IMR-90 (cell line): ENCODE results near the gene ADD2. TPM values are rescaled to one million over a fixed set of nuclear protein-coding genes. Genes with fewer than 3 reads are reported as not detected.

Experiments
- ATAC-seq: fragments of 200-7000 bp; cut with Tn5 transposase; 2 replicates; pipeline ENCODE4 v1.9.1; 2020; ENCODE audit warnings: low read depth, mild to moderate bottlenecking, moderate library complexity
- BruUV-seq: library from RNA; stranded (reverse); fragments of 400-500 nt; replicated peaks from 2 replicates; lab custom pipeline; 2021; lab: Mats Ljungman, UMichigan
- CTCF ChIA-PET: fragments of 300-600 bp; formaldehyde crosslinking; extraction: SDS; loops from one replicate; lab custom pipeline; 2021; ENCODE audit warnings: antibody characterized with exemption; lab: Yijun Ruan, JAX
- POLR2A ChIA-PET: fragments of 300-600 bp; sonication (Branson Sonifier 250); formaldehyde crosslinking; loops from one replicate; lab custom pipeline; 2022; ENCODE audit warnings: antibody characterized with exemption; ENCODE audit not compliant: unreplicated experiment; lab: Charles Lee
- DNase-seq: peaks from one replicate; pipeline ENCODE4 v3.0.0; 2013
- H2AFZ ChIP-seq: replicated peaks from 2 replicates; pipeline ENCODE3; 2013; ENCODE audit warnings: low read length, mild to moderate bottlenecking; ENCODE audit not compliant: poor library complexity
- H2AK5ac ChIP-seq: 2 replicates; pipeline ENCODE4 v1.6.1; 2013; ENCODE audit warnings: low read depth, low read length, inconsistent platforms
- H2AK9ac ChIP-seq: replicated peaks from 2 replicates; pipeline ENCODE3; 2013; ENCODE audit warnings: mild to moderate bottlenecking, low read depth, low read length, moderate library complexity; ENCODE audit not compliant: poor library complexity
- H2BK120ac ChIP-seq: 2 replicates; pipeline ENCODE4 v1.6.1; 2013; ENCODE audit warnings: low read depth, low read length, inconsistent platforms
- H2BK15ac ChIP-seq: 3 replicates; pipeline ENCODE4 v1.6.1; 2013; ENCODE audit warnings: low read depth, low read length, inconsistent platforms
- H2BK20ac ChIP-seq: 2 replicates; pipeline ENCODE4 v1.6.1; 2013; ENCODE audit warnings: low read depth, mild to moderate bottlenecking, inconsistent platforms, low read length, moderate library complexity
- H2BK5ac ChIP-seq: 2 replicates; pipeline ENCODE4 v1.6.1; 2013; ENCODE audit warnings: mild to moderate bottlenecking, low read depth, low read length, inconsistent platforms; ENCODE audit not compliant: poor library complexity, severe bottlenecking
- H3K14ac ChIP-seq: replicated peaks from 2 replicates; pipeline ENCODE4 v1.6.1; 2013; ENCODE audit warnings: low read depth, low read length, inconsistent platforms
- H3K18ac ChIP-seq: 2 replicates; pipeline ENCODE4 v1.6.1; 2013; ENCODE audit warnings: low read depth, low read length, control low read depth
- H3K23ac ChIP-seq: 2 replicates; pipeline ENCODE4 v1.6.1; 2013; ENCODE audit warnings: low read depth, low read length, inconsistent platforms
- H3K27ac ChIP-seq: 2 replicates; pipeline ENCODE4 v1.5.1; 2013; ENCODE audit warnings: mild to moderate bottlenecking, control low read depth, low read length; ENCODE audit not compliant: insufficient read depth
- H3K27me3 ChIP-seq: 2 replicates; pipeline ENCODE4 v1.6.1; 2013; ENCODE audit warnings: low read length; ENCODE audit not compliant: control insufficient read depth, insufficient read depth
- H3K36me3 ChIP-seq: 2 replicates; pipeline ENCODE4 v1.6.1; 2013; ENCODE audit warnings: low read length, mixed read lengths; ENCODE audit not compliant: control insufficient read depth, insufficient read depth
- H3K4ac ChIP-seq: 2 replicates; pipeline ENCODE4 v1.6.1; 2013; ENCODE audit warnings: low read depth, low read length, inconsistent platforms
- H3K4me1 ChIP-seq: 2 replicates; pipeline ENCODE4 v1.6.1; 2013; ENCODE audit warnings: low read length, mixed read lengths; ENCODE audit not compliant: control insufficient read depth, insufficient read depth
- H3K4me2 ChIP-seq: 2 replicates; pipeline ENCODE4 v1.6.1; 2013; ENCODE audit warnings: low read depth, mild to moderate bottlenecking, control low read depth, low read length, moderate library complexity
- H3K4me3 ChIP-seq: 2 replicates; pipeline ENCODE4 v1.5.1; 2013; ENCODE audit warnings: low read depth, mild to moderate bottlenecking, control low read depth, low read length, moderate library complexity; ENCODE audit not compliant: insufficient read depth
- H3K56ac ChIP-seq: 2 replicates; pipeline ENCODE4 v1.6.1; 2013; ENCODE audit warnings: low read length, inconsistent platforms; ENCODE audit not compliant: insufficient read depth; ENCODE audit errors: extremely low read depth
- H3K79me1 ChIP-seq, 2 experiments: 2 replicates each; pipeline ENCODE4 v1.6.1; 2013; ENCODE audit warnings: low read length in 2 of 2, inconsistent platforms in 1 of 2, low read depth in 1 of 2
- H3K9ac ChIP-seq: 2 replicates; pipeline ENCODE4 v1.6.1; 2013; ENCODE audit warnings: low read depth, low read length, control low read depth
- H3K9me1 ChIP-seq: 2 replicates; pipeline ENCODE4 v1.6.1; 2013; ENCODE audit warnings: low read length, inconsistent platforms; ENCODE audit not compliant: insufficient read depth
- H3K9me3 ChIP-seq: 2 replicates; pipeline ENCODE4 v1.6.1; 2013; ENCODE audit warnings: low read length; ENCODE audit not compliant: control insufficient read depth, insufficient read depth
- H4K20me1 ChIP-seq: 2 replicates; pipeline ENCODE4 v1.6.1; 2013; ENCODE audit warnings: low read length, inconsistent platforms; ENCODE audit not compliant: insufficient read depth
- H4K5ac ChIP-seq: 2 replicates; pipeline ENCODE4 v1.6.1; 2013; ENCODE audit warnings: mild to moderate bottlenecking, low read depth, low read length, control low read depth
- H4K8ac ChIP-seq, 2 experiments: 2 replicates each; pipeline ENCODE4 v1.6.1; 2013; ENCODE audit warnings: low read depth in 2 of 2, low read length in 2 of 2, control low read depth in 1 of 2, inconsistent platforms in 1 of 2
- H4K91ac ChIP-seq: 2 replicates; pipeline ENCODE4 v1.6.1; 2013; ENCODE audit warnings: low read depth, low read length, inconsistent platforms; ENCODE audit not compliant: insufficient read depth
- CEBPB ChIP-seq: IDR thresholded peaks from 2 replicates; pipeline ENCODE4 v1.6.1; 2012; ENCODE audit warnings: low read depth, low read length, improper control_type of control experiment
- CHD1 ChIP-seq: IDR thresholded peaks from 2 replicates; pipeline ENCODE4 v1.6.1; 2012; ENCODE audit warnings: low read depth, low read length, improper control_type of control experiment
- CTCF ChIP-seq: conservative IDR thresholded peaks from 2 replicates; pipeline ENCODE4 v1.5.1; 2012; ENCODE audit warnings: mild to moderate bottlenecking, low read depth, low read length, improper control_type of control experiment
- FOS ChIP-seq: fragments of 150-350 bp; IDR thresholded peaks from 2 replicates; pipeline ENCODE4 v1.6.1; 2016; ENCODE audit warnings: low read depth, low read length
- MAFK ChIP-seq: IDR thresholded peaks from 2 replicates; pipeline ENCODE4 v1.6.1; 2012; ENCODE audit warnings: low read depth, low read length, improper control_type of control experiment
- MAZ ChIP-seq: IDR thresholded peaks from 2 replicates; pipeline ENCODE4 v1.6.1; 2012; ENCODE audit warnings: low read depth, mild to moderate bottlenecking, low read length, improper control_type of control experiment, moderate library complexity, borderline replicate concordance
- MXI1 ChIP-seq: IDR thresholded peaks from 2 replicates; pipeline ENCODE4 v1.6.1; 2012; ENCODE audit warnings: low read depth, mild to moderate bottlenecking, low read length, moderate library complexity, borderline replicate concordance
- POLR2A ChIP-seq: IDR thresholded peaks from 2 replicates; pipeline ENCODE4 v1.6.1; 2012; ENCODE audit warnings: mild to moderate bottlenecking, low read depth, low read length
- RCOR1 ChIP-seq: IDR thresholded peaks from 2 replicates; pipeline ENCODE4 v1.6.1; 2012; ENCODE audit warnings: mild to moderate bottlenecking, low read length, improper control_type of control experiment; ENCODE audit not compliant: insufficient replicate concordance
- RFX5 ChIP-seq: IDR thresholded peaks from 2 replicates; pipeline ENCODE4 v1.8.0; 2012; ENCODE audit warnings: low read depth, mild to moderate bottlenecking, low read length, moderate library complexity
- SMC3 ChIP-seq: fragments of 150-350 bp; IDR thresholded peaks from 2 replicates; pipeline ENCODE4 v1.6.1; 2016; ENCODE audit warnings: low read depth, mild to moderate bottlenecking, antibody characterized with exemption, low read length, moderate library complexity
- WGBS, 2 experiments: methylation state at CpG; one replicate each; pipeline versions ENCODE4 v1.1.5 to v1.1.7; 2013; ENCODE audit warnings: missing lambda C conversion rate in 2 of 2; ENCODE audit not compliant: insufficient read length in 1 of 2; ENCODE audit errors: extremely low coverage in 2 of 2; 5-methylcytosine and 5-hydroxymethylcytosine counted together
- dilution Hi-C: fragments of 300-500 bp; cut with HindIII; formaldehyde crosslinking; loops from one replicate; pipeline ENCODE4 v1.14.3; 2018; ENCODE audit warnings: low sequenced_read_pairs; ENCODE audit not compliant: unreplicated experiment
- in situ Hi-C: fragments of 300-500 bp; cut with MboI; formaldehyde crosslinking; loops from 3 replicates; pipeline ENCODE4 v1.14.3; 2019; ENCODE audit warnings: low sequenced_read_pairs, inconsistent platforms, mixed read lengths
- intact Hi-C: fragments of 100-400 bp; cut with micrococcal nuclease; formaldehyde crosslinking; loops from 2 replicates; pipeline ENCODE4 v1.10.0; 2022
- polyA plus RNA-seq, 3 experiments: library from polyadenylated mRNA; depleted of rRNA; stranded (reverse); fragments of >200 nt; gene quantifications; 2 replicates each; pipeline ENCODE4 v1.2.3, GENCODE V29; 2012; ENCODE audit warnings: low replicate concordance in 1 of 3
- total RNA-seq: library from RNA; depleted of rRNA; stranded (reverse); fragments of >200 nt; gene quantifications from 2 replicates; pipeline ENCODE4 v1.2.3, GENCODE V29; 2012

The ADD2 gene
- total and polyA plus RNA-seq, 2 of the 4 experiments (the other 2 are of a cell fraction), result not detected

GRCh38 chr2:70708376-70709199 lies 59.4 kb downstream of the ADD2 start:
- DNase-seq, result no peak
- Histone ChIP-seq H3K36me3 (no peaks in the 10 kb centered on the region), H2BK20ac (no peak overlapping the region), H2BK120ac (no peak overlapping the region), H3K9ac (no peak overlapping the region), H2AK9ac (no peak overlapping the region), H2AFZ (no peak overlapping the region), H3K56ac (no peak overlapping the region), H3K9me3 (no peaks in the 10 kb centered on the region), H3K14ac (no peak overlapping the region), H2BK5ac (no peak overlapping the region), H3K23ac (no peak overlapping the region), H2AK5ac (no peak overlapping the region), H4K20me1 (no peaks in the 10 kb centered on the region), H3K4me1 (no peaks in the 10 kb centered on the region), H3K18ac (no peak overlapping the region), H3K4me2 (no peak overlapping the region), H2BK15ac (no peak overlapping the region), H3K9me1 (no peaks in the 10 kb centered on the region), H3K27ac (no peak overlapping the region), H4K91ac (no peak overlapping the region), H4K8ac (no peak overlapping the region), H4K5ac (no peak overlapping the region), H3K79me1 (no peaks in the 10 kb centered on the region), H3K27me3 (no peaks in the 10 kb centered on the region; the same call in 1 of the 2 replicates), H3K4ac (no peak overlapping the region), H3K4me3 (no peak overlapping the region)
- ChIA-PET POLR2A (no interaction called here), CTCF (no interaction called here)
- intact Hi-C loops, result no loop called here
- no TSS peak for BruUV-seq
- TF ChIP-seq RCOR1 (no peak), SMC3 (no peak), RFX5 (no peak), CTCF (no peak), MAZ (no peak), POLR2A (no peak), MXI1 (no peak), CEBPB (no peak), MAFK (no peak), CHD1 (no peak), FOS (no peak)
- dilution Hi-C loops, result no loop called here
- in situ Hi-C loops, result no loop called here
- no peak for ATAC-seq
- WGBS, 2 experiments, result no CpG with 5 or more reads among the region's 3 CpGs
